HG03460 (cell line): ENCODE measurements around the gene ANXA3.
"Not testable (repeated sequence)": the region's sequence is repeated elsewhere in the genome, so short reads cannot be mapped to it uniquely, and the experiment has no call there.

Source experiments
- ATAC-seq: cut with Tn5 transposase; IDR thresholded peaks from one replicate; pipeline ENCODE4 v1.9.1; 2021; ENCODE audit not compliant: unreplicated experiment

ANXA3 gene

DNA sequence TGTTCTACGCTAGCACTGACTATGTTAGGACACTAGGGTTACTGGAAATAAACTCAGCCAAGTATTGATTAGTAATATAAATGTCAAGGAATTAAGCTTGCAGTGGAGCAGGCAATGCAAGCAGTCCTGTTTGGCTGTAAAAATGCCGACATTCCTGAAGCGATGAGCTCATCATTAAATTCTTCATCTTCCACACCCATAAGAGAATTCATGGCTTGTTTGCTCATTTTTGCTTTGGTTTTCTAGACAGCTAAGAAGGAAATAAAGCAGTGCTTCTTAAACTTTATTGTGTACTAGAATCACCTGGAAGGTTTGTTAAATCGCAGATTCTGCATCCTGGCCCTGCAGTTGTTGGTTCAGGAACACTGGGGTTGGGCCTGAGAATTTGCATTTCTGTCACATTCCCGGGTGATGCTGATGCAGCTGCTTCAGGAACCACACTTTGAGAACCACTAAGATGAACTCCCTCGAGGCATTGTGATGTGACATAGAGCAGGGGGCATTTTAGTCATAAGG, 17.8 kb downstream of the ANXA3 start:
- no peak for ATAC-seq

DNA sequence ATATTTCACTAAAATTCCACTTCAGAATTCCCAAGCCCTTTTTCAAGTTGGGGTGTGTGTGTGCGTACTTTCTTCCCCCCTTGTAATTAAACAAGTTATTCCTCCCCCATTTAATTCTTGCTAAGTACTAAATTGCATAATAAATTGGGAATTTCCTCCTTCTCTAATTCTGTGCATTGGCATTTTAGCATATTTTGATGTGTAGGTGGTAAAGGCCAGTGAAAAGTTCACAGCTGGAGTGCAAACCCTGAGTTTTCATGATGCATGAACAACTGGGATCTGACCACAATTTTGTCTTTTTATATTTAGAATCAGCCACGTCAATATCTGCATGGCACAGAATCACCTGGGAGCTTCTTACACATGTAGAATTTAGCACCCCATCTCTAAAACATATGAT, 18.5 kb downstream of the ANXA3 start:
- ATAC-seq = no peak

DNA sequence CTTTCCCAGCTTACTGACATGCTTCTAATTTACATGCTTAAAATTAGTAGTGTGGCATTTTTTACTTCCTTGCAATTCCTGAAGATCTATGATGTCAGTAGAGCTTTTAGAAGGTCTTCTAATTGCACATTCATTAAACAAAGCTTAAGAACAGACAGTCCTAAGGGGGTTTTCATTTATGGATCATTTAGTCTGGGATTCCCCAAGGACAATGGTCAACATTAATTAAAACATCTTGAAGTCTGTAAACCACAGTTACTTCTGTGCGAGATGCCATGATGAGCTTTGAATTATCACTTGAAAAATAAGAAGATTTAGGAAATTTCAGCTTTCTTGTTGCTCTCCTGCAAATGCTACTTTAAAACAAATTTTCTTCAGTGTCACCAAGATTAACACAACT, 20.2 kb downstream of the ANXA3 start:
- ATAC-seq = no peak

DNA sequence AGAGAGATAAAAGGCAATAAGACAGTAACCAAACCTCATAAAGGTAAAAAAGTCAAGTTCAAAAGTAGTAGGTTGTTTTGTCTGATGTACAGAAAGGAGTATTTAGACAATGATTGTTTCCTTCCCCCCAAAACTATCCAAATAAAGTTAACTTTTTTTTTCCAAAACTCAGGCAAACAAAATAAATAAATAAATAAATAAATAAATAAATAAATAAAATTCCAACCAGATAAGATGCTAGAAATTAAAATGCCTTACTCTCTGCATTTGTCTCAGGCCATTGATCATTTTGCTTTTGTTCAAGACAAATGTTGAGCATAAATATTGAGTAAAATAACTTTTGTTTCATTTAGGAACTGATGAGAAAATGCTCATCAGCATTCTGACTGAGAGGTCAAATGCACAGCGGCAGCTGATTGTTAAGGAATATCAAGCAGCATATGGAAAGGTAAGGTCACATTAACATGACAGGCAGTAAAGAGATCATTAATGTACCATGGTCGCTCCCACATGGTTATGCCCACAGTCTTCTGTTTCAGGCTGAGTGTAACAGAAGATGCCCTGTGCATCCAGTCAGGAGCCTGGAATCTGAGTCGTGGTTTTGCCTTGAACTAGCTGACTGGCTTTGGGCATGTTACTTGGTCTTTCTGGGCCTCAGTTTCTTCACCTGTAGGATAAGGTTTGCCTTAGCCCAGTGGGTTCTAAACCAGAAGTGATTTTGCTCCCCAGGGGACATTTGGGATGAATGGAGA, 27.3 kb downstream of the ANXA3 start:
- ATAC-seq = no peak

DNA sequence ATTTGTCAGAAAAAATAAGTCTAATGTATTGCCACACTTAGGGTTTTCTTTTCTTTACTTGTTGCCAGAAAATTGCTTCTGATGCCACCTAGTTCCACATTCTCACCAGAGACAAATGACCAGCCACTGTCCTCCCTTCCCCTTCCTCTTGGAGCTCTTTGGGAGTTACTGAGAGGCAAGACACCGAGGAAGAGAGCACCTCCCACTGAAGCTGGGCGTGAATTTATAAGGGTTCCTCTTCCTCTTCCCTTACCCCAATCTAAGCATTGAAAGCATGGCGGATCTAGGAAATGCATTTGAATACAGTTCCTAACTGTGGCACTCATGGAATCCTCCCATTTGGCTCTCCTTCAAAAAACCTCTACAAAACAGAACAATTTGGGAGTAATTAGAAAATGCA, 30.0 kb downstream of the ANXA3 start:
- no peak for ATAC-seq

DNA sequence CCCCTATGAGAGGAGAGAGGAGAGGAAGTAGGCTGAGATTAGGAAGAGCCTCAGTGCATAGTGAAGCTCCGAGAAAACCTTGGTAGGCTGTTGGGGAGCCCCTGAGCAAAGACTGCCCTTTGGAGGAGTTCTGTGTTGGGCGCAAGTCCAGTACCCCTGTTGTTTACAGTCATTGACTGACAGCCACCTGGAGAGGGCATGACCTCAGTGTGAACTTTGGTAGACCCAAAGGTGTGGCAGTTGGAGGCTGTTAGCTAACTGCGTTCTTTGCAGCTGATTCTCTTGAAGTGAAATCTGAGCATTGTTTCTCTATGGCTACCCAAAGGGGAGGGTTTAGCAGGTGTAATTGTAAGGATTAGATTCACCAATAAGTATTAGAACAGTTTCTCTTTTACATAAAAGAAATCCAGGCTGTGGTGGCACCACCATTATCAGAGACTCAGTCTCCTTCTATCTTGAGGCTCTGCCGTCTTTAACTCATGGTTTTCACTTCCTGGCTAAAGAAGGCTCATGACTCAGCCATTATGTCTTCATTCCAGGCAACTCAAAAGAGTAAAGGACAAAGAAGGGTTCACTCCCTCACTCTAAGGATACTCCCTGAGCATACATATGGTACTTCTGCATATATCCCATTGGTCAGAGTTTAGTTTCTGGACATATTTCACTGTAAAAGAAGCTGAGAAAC, 33.4 kb downstream of the ANXA3 start:
- no peak for ATAC-seq

DNA sequence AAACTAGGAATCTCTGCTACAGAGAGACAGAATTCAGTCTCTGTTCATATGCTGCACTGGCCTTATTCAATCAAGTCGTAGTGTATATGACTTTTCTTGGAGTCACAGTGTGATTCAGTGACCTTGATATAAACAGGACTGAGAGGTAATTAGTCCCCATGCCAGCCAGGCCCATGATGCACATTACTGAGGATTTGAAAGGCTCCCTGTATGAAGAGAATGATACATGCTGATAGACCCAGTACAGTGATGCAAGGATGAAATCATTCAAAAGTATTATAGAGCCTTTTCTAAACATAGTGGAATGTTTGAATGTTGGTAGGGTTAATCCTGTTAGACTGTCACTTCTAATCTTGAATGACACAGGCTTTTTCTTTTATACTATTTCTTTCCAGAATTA, 34.1 kb downstream of the ANXA3 start:
- no peak for ATAC-seq

DNA sequence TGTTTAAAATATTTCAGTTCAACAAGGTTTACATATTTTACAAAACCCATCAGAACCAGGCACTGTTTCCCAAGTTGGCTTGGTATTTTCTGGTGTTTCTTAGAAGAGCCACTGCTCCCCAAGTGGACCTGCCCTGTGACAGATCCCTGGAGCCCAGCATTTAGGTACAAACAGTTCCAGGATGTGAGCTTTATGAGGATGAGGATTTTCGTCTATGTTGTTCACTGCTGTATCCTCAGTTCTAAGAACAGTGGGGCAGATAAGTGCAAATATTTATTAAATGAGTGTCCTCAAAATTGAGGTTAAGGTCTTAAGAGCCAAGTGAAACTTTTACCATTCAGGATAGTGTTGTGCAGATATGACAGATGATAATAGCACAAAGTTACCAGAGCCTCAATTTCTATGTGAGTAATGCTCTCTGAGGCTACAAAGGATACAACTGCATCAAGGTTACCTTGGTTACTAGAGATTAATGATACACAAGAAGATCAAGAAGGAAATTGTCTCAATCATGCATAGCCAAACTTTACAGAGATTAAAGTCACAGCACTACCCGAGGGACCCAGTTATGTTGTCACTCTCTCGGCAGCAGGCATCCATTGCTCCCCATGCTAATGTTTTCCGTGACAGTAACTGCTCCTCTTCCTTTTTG, 37.5 kb downstream of the ANXA3 start:
- no peak for ATAC-seq

DNA sequence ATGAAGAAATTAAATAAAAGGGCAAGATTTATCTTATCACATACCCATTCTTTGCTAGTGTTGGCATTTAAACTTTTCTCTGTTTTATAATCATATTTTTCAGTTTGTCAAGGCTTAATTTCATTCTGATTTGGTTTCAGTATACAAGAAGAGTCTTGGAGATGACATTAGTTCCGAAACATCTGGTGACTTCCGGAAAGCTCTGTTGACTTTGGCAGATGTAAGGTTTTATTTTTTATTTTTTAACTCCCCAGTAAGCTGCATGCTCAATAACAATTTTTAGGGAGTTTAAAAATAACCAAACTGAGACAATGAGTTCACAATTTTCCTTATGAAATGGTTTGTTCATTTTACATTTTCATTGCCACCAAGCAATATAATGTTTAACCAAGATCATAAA, 39.8 kb downstream of the ANXA3 start:
- no peak for ATAC-seq

DNA sequence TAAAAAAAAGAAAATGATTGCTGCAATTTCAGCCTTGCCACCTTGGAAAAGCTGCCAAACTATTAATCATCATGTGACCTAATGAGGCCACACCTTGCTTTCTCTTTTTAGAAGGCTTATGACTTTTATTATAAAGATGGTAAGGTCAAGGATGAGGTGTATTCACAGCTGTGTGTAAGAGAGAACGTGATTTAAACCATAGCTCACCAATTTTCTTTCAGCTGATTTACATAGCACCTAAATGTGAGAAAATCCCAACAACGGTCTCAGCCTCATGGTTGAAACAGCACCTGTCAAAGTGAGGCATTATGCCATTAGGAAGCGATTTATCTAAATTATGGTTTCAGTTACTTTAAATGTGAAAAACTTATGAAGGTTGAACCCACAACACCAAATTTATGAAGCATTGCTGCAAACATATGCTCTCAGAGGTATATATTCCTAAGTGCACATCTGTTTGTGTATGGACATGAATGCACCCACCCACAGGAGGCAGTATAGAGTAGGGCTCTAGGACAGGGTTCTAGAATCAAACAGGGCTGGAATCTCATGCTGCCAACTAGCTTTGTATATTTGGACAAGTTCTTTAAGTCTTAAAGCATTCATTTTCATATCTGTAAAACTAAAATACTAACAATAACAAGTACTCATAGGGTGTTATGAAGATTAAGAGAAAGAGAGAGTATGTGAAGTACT, 40.7 kb downstream of the ANXA3 start:
- ATAC-seq = no peak

DNA sequence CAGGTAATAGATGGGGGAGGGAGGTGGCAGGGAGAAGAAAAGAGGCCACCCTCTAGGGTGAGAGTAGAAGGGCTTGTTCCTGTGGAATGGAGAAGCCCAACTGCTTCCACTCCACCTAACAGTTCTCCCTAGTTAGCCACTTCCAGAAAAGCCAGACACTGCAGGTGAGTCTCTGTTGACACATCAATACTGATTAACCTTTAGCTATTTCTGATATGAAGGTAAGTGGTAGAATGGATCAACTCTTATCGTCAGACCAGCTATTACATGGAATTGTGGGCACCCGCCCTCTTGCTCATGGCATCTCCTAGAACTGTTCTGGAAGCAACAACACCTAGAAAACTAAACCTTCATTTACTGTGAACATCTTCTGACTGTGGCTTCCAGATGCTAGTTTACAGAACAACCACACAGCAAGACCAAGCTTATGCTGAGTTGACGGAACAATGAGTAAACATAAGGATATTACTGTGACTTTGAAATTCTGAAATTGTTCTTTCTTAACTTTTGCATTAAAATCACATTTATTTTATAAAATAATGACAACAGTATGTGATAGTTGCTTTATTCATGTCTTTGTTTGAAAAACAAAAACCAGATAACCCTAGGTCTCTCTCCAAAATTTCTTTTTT, 44.7 kb downstream of the ANXA3 start:
- ATAC-seq = no peak

DNA sequence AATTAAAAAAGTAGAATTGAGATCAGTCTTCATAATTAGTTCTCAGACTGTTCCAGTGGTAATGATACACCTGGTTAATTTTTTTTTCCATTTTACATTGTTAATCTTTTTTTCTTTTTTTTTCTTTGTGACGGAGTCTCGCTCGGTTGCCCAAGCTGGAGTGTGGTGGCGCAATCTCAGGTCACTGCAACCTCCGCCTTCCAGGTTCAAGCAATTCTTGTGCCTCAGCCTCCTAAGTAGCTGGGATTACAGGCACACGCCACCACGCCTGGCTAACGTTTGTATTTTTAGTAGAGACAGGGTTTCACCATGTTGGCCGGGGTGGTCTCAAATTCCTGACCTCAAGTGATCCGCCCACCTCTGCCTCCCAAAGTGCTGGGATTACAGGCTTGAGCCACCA, 46.9 kb downstream of the ANXA3 start:
- ATAC-seq = not testable (repeated sequence)

DNA sequence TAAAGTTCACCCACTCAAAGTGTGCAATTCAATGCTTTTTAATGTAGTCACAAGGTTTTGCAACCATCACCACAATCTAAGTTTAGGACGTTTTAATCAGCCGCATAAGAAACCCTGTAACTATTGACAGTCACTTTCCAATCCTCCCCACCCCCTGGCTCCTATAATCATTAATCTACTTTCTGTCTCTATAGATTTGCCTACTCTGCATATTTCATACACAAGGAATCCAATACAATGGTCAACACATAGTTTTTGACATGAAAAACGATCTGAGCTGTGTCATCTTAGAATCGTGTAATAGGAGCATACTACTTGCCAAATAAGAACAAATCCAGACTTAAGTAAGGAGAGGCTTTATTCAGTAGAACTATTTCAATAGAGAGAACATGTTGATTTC, 47.6 kb downstream of the ANXA3 start:
- ATAC-seq = no peak

DNA sequence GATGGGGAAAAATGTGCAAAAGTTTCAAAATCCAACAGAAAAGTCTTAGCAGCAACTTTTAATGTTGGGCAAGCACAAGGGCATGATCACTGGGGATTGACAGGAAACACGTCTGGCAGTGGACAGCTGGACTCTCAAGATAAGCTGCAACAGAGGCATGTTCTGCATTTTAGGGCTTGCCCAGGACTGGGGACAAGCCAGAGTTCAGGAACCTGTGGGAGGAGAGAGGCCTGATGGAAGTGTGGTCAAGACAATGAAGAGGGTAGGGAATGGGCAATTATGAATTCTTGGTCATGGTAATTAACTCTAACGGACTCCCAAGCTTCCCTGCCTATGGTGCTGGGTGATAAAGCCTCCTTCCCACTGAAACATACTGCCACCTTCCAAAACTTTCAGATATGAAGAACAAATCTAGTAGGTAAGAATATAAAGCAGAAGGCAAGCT, 48.4 kb downstream of the ANXA3 start:
- ATAC-seq = no peak

DNA sequence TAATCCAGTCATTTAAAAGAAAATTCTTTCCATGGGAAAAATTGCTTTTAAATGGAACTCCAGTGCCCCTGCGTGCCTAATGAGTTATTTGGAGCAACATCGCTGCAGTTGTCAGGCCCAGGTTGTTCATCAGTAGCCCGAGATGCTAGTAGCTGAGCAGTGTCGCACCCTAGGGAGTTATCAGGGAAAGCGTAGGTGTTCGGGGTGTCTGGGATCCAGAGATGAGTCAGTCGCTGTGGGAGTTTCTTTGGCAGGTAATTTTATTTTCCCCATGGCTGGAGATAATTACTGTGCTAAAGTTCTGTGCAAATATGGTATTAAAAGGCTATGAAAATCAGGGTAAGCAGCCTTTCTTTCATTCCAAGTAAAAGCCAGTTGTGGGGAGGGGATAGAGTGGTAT, 49.4 kb downstream of the ANXA3 start:
- no peak for ATAC-seq

DNA sequence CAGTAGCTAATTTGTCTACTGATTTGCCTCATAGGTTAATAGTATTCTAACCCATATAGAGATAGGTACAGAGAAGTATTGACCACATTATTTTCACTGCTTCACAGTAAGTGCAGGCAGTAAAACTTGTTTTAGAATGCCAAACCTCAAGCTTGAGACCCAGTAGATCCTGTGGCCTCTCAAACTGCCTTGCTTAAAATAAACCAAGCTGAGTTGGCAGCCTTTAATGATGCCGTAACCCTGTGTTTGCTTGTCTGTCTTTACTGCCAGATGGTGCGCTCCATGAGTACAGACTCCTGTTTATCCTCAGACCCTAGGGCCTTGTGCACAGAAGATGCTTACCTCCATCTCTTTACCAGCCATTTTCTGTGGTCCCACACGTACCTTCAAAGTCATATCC, 50.8 kb downstream of the ANXA3 start:
- no peak for ATAC-seq

DNA sequence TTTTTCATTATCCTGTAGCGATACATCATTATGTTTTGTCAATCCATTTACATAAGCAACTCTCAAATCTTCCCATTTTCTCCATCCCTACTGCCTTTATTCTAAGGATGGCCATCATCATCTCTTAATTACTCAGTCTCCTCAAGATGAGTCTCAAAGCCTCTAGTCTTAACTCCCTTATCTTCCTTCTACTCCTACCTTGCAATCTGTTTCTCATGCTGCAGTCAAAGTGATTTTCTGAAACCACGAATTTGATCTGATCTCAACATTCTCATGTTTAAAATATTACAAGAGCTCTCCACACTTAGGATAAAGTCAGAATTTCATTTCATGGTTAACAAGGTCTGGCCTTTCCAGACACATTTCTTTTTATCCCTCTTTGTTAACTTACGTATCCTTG, 51.8 kb downstream of the ANXA3 start:
- ATAC-seq = no peak

DNA sequence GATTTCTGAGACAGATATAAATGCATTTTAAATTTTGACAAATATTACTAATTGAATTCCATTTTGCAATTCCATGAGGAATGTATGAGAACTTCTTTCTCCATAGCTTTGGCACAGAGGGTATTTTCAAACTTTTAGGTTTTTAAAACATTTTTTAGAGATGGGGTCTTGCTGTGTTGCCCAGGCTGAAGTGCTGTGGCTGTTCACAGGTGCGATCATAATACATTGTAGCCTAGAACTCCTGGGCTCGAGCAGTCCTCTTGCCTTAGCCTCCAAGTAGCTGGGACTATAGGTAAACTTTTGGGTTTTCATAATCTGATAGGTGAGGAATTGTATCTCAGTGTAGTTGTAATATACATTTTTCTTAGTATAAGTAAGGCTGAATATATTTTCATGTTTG, 53.4 kb downstream of the ANXA3 start:
- ATAC-seq = no peak

DNA sequence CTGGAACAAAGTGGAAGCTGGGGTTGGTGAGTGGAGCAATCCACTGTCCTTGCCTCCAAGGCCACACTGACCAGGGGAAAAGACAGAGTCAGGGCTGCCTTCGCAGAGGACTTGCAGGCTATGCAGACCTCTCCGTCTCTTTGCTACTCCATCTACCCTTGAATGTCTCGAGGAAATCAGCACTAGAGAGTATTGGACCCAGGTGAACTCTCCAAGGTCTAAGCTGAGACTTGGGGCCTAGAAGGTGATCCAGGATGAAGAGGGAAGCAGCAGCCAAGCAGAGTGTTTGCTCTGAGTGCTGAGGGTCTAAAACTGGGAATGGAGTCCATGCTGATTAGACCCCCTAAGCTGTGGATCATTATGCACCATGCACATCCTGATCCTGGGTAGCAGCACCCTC, 54.5 kb downstream of the ANXA3 start:
- no peak for ATAC-seq

DNA sequence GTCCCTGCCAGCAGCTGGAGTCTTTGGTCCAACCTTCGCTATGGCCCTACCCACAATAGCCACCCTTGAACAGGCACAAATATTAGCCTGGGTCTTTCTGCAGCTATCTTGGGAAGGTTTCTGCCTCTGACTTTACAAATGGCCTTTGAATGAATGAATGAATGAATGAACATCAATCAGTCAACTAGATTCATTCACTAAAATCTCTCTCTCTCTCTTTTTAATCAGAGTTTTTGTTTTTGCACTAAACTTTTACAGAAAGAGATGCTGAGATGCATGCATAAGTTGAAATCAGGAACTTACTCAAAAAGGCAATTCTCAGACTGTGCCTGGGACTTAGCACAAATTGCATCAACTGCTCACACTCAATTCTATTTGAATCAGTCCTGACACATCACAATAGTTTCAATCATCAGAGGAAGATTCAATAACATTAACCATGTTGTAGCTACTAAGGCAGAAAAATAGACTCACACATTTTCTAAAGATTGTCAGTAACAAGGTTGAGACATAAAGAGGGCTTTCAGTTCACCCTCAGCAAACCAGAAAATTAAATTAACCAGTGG, 55.0 kb downstream of the ANXA3 start:
- no peak for ATAC-seq

DNA sequence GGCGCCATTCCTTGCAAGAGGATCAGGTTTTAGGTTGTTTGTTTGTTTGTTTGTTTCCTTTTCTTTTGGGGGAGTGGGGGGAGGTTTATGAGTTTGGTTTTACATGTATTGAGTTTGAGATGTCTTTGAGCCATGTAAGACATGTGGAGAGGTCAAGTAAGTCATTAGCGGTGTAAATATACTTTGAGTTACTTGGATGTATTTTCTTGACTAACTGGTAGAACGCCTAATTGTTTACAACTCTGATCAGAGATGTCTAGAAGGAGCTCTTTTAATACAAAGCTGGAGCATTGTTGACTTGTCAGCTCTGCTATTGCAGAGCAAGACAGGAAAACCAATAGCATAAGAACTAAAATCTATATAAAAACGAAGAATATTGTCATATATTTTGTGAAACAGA, 57.1 kb downstream of the ANXA3 start:
- no peak for ATAC-seq
